Right lobe of liver (tissue), 4 donors: ENCODE results near the gene SPECC1L.

ENCODE experiments used
- CTCF ChIP-seq, 4 donors: fragments of 200-600 bp in 3 of 4; fragments of 450-650 bp in 1 of 4; IDR thresholded peaks; one replicate each; pipeline versions ENCODE4 v1.5.1 to v1.8.0; 2016 to 2022; ENCODE audit warnings: antibody characterized with exemption in 4 of 4, mild to moderate bottlenecking in 2 of 4
- POLR2A ChIP-seq: fragments of 450-650 bp; IDR thresholded peaks from one replicate; pipeline ENCODE4 v1.6.1; 2017; ENCODE audit warnings: antibody characterized with exemption, mild to moderate bottlenecking
- donor health status: DM: no; HTN: no; CAD: no.
- donor health status: DM: no; HTN: no; CAD: no.
- donor health status: DM: no; HTN: yes; CAD: no.

GRCh38 chr22:24324137-24324536 is 53.5 kb downstream of the SPECC1L start:
- no peak for TF ChIP-seq CTCF (IDR thresholded peaks at IDR 0.05)
- no peak for TF ChIP-seq POLR2A
